Measurements from ENCODE around the gene ASB15. TPM values are rescaled to one million over a fixed set of nuclear protein-coding genes. Genes with fewer than 3 reads are reported as not detected.

ASB15 gene
- total and polyA plus RNA-seq, 2 of the 4 experiments (the other 2 are of a cell fraction): not detected

- Histone ChIP-seq H3K4me1 (ENCODE audit: control insufficient read depth, insufficient read depth, low read length) (no peaks in the 10 kb centered on the region), H3K4ac (ENCODE audit: low read depth, low read length) (no peak overlapping the region), H3K14ac (replicated peaks; ENCODE audit: low read depth, low read length) (no peak overlapping the region), H3K79me1 (ENCODE audit: low read depth in 1 of 2, low read length in 2 of 2) (no peaks in the 10 kb centered on the region), H3K4me3 (ENCODE audit: insufficient read depth, low read depth, low read length) (no peak overlapping the region), H2BK5ac (ENCODE audit: low read depth, low read length, poor library complexity, severe bottlenecking) (no peak overlapping the region), H2AK5ac (ENCODE audit: low read depth, low read length) (no peak overlapping the region), H4K20me1 (ENCODE audit: insufficient read depth, low read length) (no peaks in the 10 kb centered on the region), H2BK120ac (ENCODE audit: low read depth, low read length) (no peak overlapping the region), H3K27ac (ENCODE audit: insufficient read depth, low read length) (no peak overlapping the region), H2BK15ac (ENCODE audit: low read depth, low read length) (no peak overlapping the region), H3K36me3 (ENCODE audit: control insufficient read depth, insufficient read depth, low read length) (no peaks in the 10 kb centered on the region), H3K18ac (ENCODE audit: low read depth, low read length) (no peak overlapping the region), H4K5ac (ENCODE audit: low read depth, low read length) (no peak overlapping the region), H2BK20ac (ENCODE audit: low read depth, low read length) (no peak overlapping the region), H3K4me2 (ENCODE audit: low read depth, low read length) (no peak overlapping the region), H3K9me1 (ENCODE audit: insufficient read depth, low read length) (no peaks in the 10 kb centered on the region), H3K56ac (ENCODE audit: extremely low read depth, insufficient read depth, low read length) (no peak overlapping the region), H2AK9ac (replicated peaks; ENCODE audit: low read depth, low read length, poor library complexity) (no peak overlapping the region), H3K23ac (ENCODE audit: low read depth, low read length) (no peak overlapping the region), H4K8ac (ENCODE audit: low read depth in 2 of 2, low read length in 2 of 2) (no peak overlapping the region), H3K9me3 (ENCODE audit: control insufficient read depth, insufficient read depth, low read length) (no peaks in the 10 kb centered on the region), H2AFZ (replicated peaks; ENCODE audit: low read length, poor library complexity) (no peak overlapping the region), H4K91ac (ENCODE audit: insufficient read depth, low read depth, low read length) (no peak overlapping the region), H3K27me3 (ENCODE audit: control insufficient read depth, insufficient read depth, low read length) (peaks cover 2% of the 10 kb centered on the region; the same call in 1 of the 2 replicates), H3K9ac (ENCODE audit: low read depth, low read length) (no peak overlapping the region)
- WGBS, 2 experiments (ENCODE audit: extremely low coverage in 2 of 2, insufficient read length in 1 of 2): no CpG with 5 or more reads among the region's 6 CpGs
- TF ChIP-seq RCOR1 (IDR thresholded peaks at IDR 0.05; ENCODE audit: insufficient replicate concordance, low read length) (no peak), MAFK (IDR thresholded peaks at IDR 0.05; ENCODE audit: low read depth, low read length) (no peak), ELK1 (IDR thresholded peaks at IDR 0.05; ENCODE audit: borderline replicate concordance, low read depth, low read length) (no peak), RAD21 (IDR thresholded peaks at IDR 0.05; ENCODE audit: low read length) (no peak), USF2 (IDR thresholded peaks at IDR 0.05; ENCODE audit: low read depth, low read length) (no peak), RFX5 (IDR thresholded peaks at IDR 0.05; ENCODE audit: low read depth, low read length) (no peak), CEBPB (IDR thresholded peaks at IDR 0.05; ENCODE audit: low read depth, low read length) (no peak), NFE2L2 (IDR thresholded peaks at IDR 0.05; ENCODE audit: low read depth, low read length) (no peak), CHD1 (IDR thresholded peaks at IDR 0.05; ENCODE audit: low read depth, low read length) (no peak)
- BruUV-seq (replicated peaks): no TSS peak
- CTCF ChIA-PET: interaction anchor here (0.6 to 1.2 kb wide), 2 partner anchors 14 to 16 kb away, joined by 4 to 7 read pairs; no protein-coding TSS in a partner anchor
- POLR2A ChIA-PET (ENCODE audit: unreplicated experiment): no interaction called here
- in situ Hi-C loops (cut with MboI; ENCODE audit: low sequenced_read_pairs) (no loop called here), dilution Hi-C loops (cut with HindIII; ENCODE audit: low sequenced_read_pairs, unreplicated experiment) (no loop called here), intact Hi-C loops (cut with micrococcal nuclease) (no loop called here)
- no peak for ATAC-seq (ENCODE audit: low read depth)
- no peak for DNase-seq
Measured at GRCh38 chr7:123653162-123653561, 51.5 kb downstream of the ASB15 start.

Measured in IMR-90 (cell line).